GM23248 (cell line): ENCODE data around the gene ACOX3. TPM values are rescaled to one million over a fixed set of nuclear protein-coding genes. Genes with fewer than 3 reads are reported as not detected.

ENCODE experiments used
- DNase-seq: peaks from one replicate; pipeline ENCODE4 v3.0.0-alpha.2; 2015
- H2AFZ ChIP-seq: fragments of 200-600 bp; sonication (generic); 2 replicates; pipeline ENCODE4 v1.6.1; 2016; ENCODE audit warnings: antibody characterized with exemption
- H3F3A ChIP-seq: fragments of 200-600 bp; sonication (generic); 2 replicates; pipeline ENCODE4 v1.6.1; 2016; ENCODE audit warnings: mild to moderate bottlenecking, antibody characterized with exemption, mixed run types; ENCODE audit not compliant: insufficient read depth
- H3K27ac ChIP-seq: fragments of 200-600 bp; sonication (generic); 2 replicates; pipeline ENCODE4 v1.5.1; 2016; ENCODE audit warnings: mild to moderate bottlenecking
- H3K27me3 ChIP-seq: fragments of 200-600 bp; sonication (generic); replicated peaks from 2 replicates; pipeline ENCODE4 v1.6.1; 2016; ENCODE audit warnings: mild to moderate bottlenecking; ENCODE audit not compliant: insufficient read depth
- H3K36me3 ChIP-seq: fragments of 200-600 bp; sonication (generic); 2 replicates; pipeline ENCODE4 v1.6.1; 2016; ENCODE audit warnings: low read depth, mild to moderate bottlenecking
- H3K4me1 ChIP-seq: fragments of 200-600 bp; sonication (generic); 2 replicates; pipeline ENCODE4 v1.6.1; 2016; ENCODE audit warnings: mild to moderate bottlenecking; ENCODE audit not compliant: insufficient read depth
- H3K4me2 ChIP-seq: fragments of 200-600 bp; sonication (generic); one replicate; pipeline ENCODE4 v1.6.1; 2016; ENCODE audit warnings: mild to moderate bottlenecking; ENCODE audit not compliant: unreplicated experiment
- H3K4me3 ChIP-seq: fragments of 200-600 bp; sonication (generic); 2 replicates; pipeline ENCODE4 v1.5.1; 2016; ENCODE audit warnings: mild to moderate bottlenecking
- H3K79me2 ChIP-seq: fragments of 200-600 bp; sonication (generic); 2 replicates; pipeline ENCODE4 v1.6.1; 2016; ENCODE audit warnings: mild to moderate bottlenecking; ENCODE audit not compliant: insufficient read depth
- H3K9ac ChIP-seq: fragments of 200-600 bp; sonication (generic); 2 replicates; pipeline ENCODE4 v1.6.1; 2016; ENCODE audit warnings: mild to moderate bottlenecking
- H3K9me2 ChIP-seq: fragments of 200-600 bp; sonication (generic); 2 replicates; pipeline ENCODE4 v1.6.1; 2016; ENCODE audit warnings: mixed run types, mild to moderate bottlenecking, moderate library complexity; ENCODE audit not compliant: insufficient read depth
- H3K9me3 ChIP-seq: fragments of 200-600 bp; sonication (generic); one replicate; pipeline ENCODE4 v1.6.1; 2017; ENCODE audit warnings: low read depth
- H4K20me1 ChIP-seq: fragments of 200-600 bp; sonication (generic); 2 replicates; pipeline ENCODE4 v1.6.0; 2016; ENCODE audit not compliant: insufficient read depth
- EZH2 ChIP-seq: fragments of 200-600 bp; sonication (generic); IDR thresholded peaks from 2 replicates; pipeline ENCODE4 v1.6.1; 2018; ENCODE audit warnings: antibody characterized with exemption, mild to moderate bottlenecking; ENCODE audit not compliant: insufficient read depth, poor library complexity, severe bottlenecking
- EZH2phosphoT487 ChIP-seq: fragments of 200-600 bp; sonication (generic); IDR thresholded peaks from 2 replicates; pipeline ENCODE4 v1.6.1; 2018; ENCODE audit warnings: antibody characterized with exemption, moderate library complexity, mild to moderate bottlenecking, low read depth; ENCODE audit not compliant: insufficient read depth
- WGBS, 2 experiments: methylation state at CpG; one replicate each; pipeline ENCODE4 v1.1.6; 2015 to 2017; ENCODE audit warnings: low lambda C conversion rate in 2 of 2, low coverage in 1 of 2; ENCODE audit errors: missing lambda C conversion rate in 2 of 2; 5-methylcytosine and 5-hydroxymethylcytosine counted together
- in situ Hi-C: fragments of 300-500 bp; cut with MboI; formaldehyde crosslinking; loops from 2 replicates; pipeline ENCODE4 v1.15.0; 2020
- polyA plus RNA-seq: library from polyadenylated mRNA; unstranded; fragments of >200 nt; fragmentation: Nextera tagmentation; extraction: Ambion mirVana; gene quantifications from 2 replicates; pipeline ENCODE4 v1.2.1, GENCODE V29; 2016
- total RNA-seq: library from RNA; depleted of rRNA; stranded (reverse); fragments of >200 nt; shearing (Covaris generic); gene quantifications from 2 replicates; pipeline ENCODE4 v1.2.3, GENCODE V29; 2014

Gene ACOX3
- total and polyA plus RNA-seq, 2 experiments from 2014 or later: 24.7 to 33.8 TPM

GRCh38 chr4:8336412-8337075 is 104.0 kb downstream of the ACOX3 start:
- Histone ChIP-seq H3K36me3 (no peaks in the 10 kb centered on the region), H3K9me3 (no peaks in the 10 kb centered on the region), H3K9me2 (no peaks in the 10 kb centered on the region), H2AFZ (no peak overlapping the region), H3K9ac (no peak overlapping the region), H3K4me1 (no peaks in the 10 kb centered on the region), H3K27ac (no peak overlapping the region), H3K4me3 (no peak overlapping the region), H3K27me3 (no peaks in the 10 kb centered on the region), H4K20me1 (no peaks in the 10 kb centered on the region), H3K4me2 (no peak overlapping the region), H3K79me2 (no peaks in the 10 kb centered on the region), H3F3A (no peaks in the 10 kb centered on the region)
- DNase-seq: peak; percentile 47
- in situ Hi-C loops: no loop called here
- 60 to 66% methylated on average over 7 of the region's 7 CpGs for WGBS, 2 experiments
- no peak for TF ChIP-seq EZH2phosphoT487
- TF ChIP-seq EZH2: no peak

- no peak overlapping the region for H3K4me3 ChIP-seq
- no peaks in the 10 kb centered on the region for H3K27me3 ChIP-seq
- in situ Hi-C loops: no loop called here
- no peak overlapping the region for H3K4me2 ChIP-seq
- H3K9me3 ChIP-seq: no peaks in the 10 kb centered on the region
- no peak overlapping the region for H3K27ac ChIP-seq
- no peaks in the 10 kb centered on the region for H3K36me3 ChIP-seq
- no peak for DNase-seq
- no peak overlapping the region for H3K9ac ChIP-seq
- H2AFZ ChIP-seq: no peak overlapping the region
- H3K4me1 ChIP-seq: no peaks in the 10 kb centered on the region
- WGBS, 2 experiments: 96 to 100% methylated on average over 2 of the region's 2 CpGs
- TF ChIP-seq EZH2 (no peak), EZH2phosphoT487 (no peak)
- H3K9me2 ChIP-seq: no peaks in the 10 kb centered on the region
- no peaks in the 10 kb centered on the region for H3K79me2 ChIP-seq
- no peaks in the 10 kb centered on the region for H4K20me1 ChIP-seq
- no peaks in the 10 kb centered on the region for H3F3A ChIP-seq
These were observed 104.7 kb downstream of the ACOX3 start for GRCh38 chr4:8335848-8336247.

GRCh38 chr4:8334786-8335460 is 105.6 kb downstream of the ACOX3 start:
- WGBS, 2 experiments: 79 to 80% methylated on average over 13 of the region's 13 CpGs

GRCh38 chr4:8333726-8334460 is 106.6 kb downstream of the ACOX3 start:
- Histone ChIP-seq H3K27ac (no peak overlapping the region), H3K36me3 (no peaks in the 10 kb centered on the region), H3K4me1 (no peaks in the 10 kb centered on the region), H3K27me3 (no peaks in the 10 kb centered on the region), H3K9me3 (no peaks in the 10 kb centered on the region), H3K9ac (no peak overlapping the region), H4K20me1 (no peaks in the 10 kb centered on the region), H2AFZ (no peak overlapping the region), H3K4me3 (no peak overlapping the region), H3K4me2 (no peak overlapping the region), H3F3A (no peaks in the 10 kb centered on the region), H3K79me2 (no peaks in the 10 kb centered on the region), H3K9me2 (no peaks in the 10 kb centered on the region)
- TF ChIP-seq EZH2 (no peak), EZH2phosphoT487 (no peak)
- DNase-seq: no peak
- WGBS, 2 experiments: 72 to 73% methylated on average over 14 of the region's 14 CpGs
- in situ Hi-C loops: no loop called here

More at GRCh38 chr4:8334786-8335460, 105.6 kb downstream of the ACOX3 start:
- in situ Hi-C loops: no loop called here
- Histone ChIP-seq H3K27me3 (no peaks in the 10 kb centered on the region), H3K79me2 (no peaks in the 10 kb centered on the region), H4K20me1 (no peaks in the 10 kb centered on the region), H3K9me3 (no peaks in the 10 kb centered on the region), H3K4me2 (no peak overlapping the region), H3F3A (no peaks in the 10 kb centered on the region), H3K4me1 (no peaks in the 10 kb centered on the region), H3K9ac (no peak overlapping the region), H3K4me3 (no peak overlapping the region), H3K9me2 (no peaks in the 10 kb centered on the region), H3K36me3 (no peaks in the 10 kb centered on the region), H2AFZ (no peak overlapping the region), H3K27ac (no peak overlapping the region)
- TF ChIP-seq EZH2phosphoT487 (no peak), EZH2 (no peak)
- DNase-seq: no peak
